GM18907 (cell line): ENCODE measurements around the gene PAIP2.
"Not testable (repeated sequence)": the region's sequence is repeated elsewhere in the genome, so short reads cannot be mapped to it uniquely, and the experiment has no call there.

Source experiments
- ATAC-seq: cut with Tn5 transposase; IDR thresholded peaks from one replicate; pipeline ENCODE4 v1.9.1; 2021; ENCODE audit warnings: mild to moderate bottlenecking, moderate library complexity; ENCODE audit not compliant: unreplicated experiment

PAIP2 gene

DNA sequence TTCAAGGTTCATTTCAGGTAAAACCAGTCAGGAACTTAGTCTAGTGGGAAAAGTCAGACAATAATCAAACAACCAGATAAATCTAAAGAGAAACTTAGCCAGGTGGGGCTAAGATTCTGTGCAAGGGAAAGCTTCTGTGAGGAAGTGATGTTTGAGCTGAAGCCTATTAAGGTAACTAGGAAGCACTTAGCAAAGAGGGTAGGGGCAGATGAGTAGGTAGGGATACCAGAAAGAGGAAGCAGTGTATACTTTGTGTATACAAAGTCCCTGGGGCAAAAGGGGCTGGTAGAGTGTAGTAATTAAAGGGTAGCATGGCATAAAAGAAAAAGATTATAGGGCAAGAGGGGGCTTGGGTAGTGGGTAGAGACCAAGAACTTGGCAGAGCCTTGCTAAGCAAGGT, 65.9 kb downstream of the PAIP2 start:
- no peak for ATAC-seq

DNA sequence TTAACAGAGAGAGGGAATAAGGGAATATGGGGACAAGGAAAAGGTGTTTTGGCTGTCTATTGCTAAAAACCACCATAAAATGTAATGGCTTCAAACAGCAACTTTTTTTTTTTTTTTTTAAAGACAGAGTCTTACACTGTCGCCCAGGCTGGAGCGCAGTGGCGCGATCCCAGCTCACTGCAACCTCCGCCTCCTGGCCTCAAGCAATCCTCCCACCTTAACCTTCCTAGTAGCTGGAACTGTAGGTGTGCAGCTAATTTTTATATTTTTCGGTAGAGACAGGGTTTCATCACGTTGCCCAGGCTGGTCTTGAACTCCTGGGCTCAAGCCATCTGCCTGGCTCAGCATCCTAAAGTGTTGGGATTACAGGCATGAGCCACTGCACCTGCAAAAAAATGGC, 66.5 kb downstream of the PAIP2 start:
- ATAC-seq, result no peak

GRCh38 chr5:139409116-139409515, 67.5 kb downstream of the PAIP2 start:
- not testable (repeated sequence) for ATAC-seq

GRCh38 chr5:139410121-139410992, 68.7 kb downstream of the PAIP2 start:
- no peak for ATAC-seq

- no peak for ATAC-seq
These were observed 69.6 kb downstream of the PAIP2 start for GRCh38 chr5:139410993-139411828.

- ATAC-seq, result no peak
These were observed 71.5 kb downstream of the PAIP2 start for GRCh38 chr5:139413153-139413552.

GRCh38 chr5:139413963-139414362, 72.3 kb downstream of the PAIP2 start:
- ATAC-seq, result no peak

GRCh38 chr5:139414581-139415130, 73.0 kb downstream of the PAIP2 start:
- no peak for ATAC-seq

DNA sequence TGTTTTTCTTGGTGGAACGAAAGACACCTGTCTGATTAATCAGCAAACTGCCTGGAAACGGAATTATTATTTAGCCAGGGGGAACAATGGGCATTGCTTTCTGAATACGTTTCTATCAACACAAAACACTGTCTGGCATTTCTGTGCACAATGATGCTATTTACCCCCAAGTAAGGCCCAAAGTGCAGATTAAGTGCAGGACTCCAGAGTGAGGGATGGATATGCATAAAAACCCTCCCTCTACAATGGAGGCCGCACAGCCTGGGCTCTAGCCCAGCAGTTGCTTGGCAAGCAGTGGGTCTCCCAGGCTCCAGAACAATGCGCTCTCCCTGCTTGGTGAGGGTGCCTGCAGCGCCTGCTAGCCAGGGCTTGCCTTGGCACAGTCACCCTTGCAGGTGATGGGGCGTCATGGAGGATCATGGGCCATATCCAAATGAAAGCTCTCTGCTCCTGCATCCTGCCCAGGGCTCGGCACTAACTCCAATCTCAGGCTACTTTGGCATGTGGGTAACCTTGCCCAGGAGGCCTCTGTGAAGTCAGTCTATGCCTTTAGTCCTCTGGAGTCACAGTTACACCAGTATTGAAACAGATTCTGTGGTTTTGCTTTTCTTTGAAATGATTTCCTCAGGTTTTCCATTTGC, 73.7 kb downstream of the PAIP2 start:
- ATAC-seq, result no peak

DNA sequence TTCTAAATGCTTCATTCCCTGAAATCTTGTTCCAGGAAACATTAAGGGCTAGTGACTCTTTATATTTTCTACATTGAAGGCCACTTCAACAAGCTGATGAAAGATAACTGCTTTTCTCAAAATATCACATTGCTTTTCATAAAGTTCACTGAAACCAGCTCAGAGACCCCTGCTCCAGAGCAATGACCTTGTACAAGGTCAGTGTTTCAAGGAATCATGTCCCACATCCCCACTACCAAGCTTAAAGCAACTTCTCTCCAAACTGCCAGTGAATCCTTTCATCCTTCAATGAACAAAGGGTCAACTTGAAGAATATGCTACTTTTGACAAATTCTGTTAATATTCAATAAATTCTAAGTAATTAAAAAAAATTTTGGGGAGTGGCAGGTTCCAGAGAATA, 74.2 kb downstream of the PAIP2 start:
- no peak for ATAC-seq

GRCh38 chr5:139416651-139417050, 75.0 kb downstream of the PAIP2 start:
- ATAC-seq, result no peak

DNA sequence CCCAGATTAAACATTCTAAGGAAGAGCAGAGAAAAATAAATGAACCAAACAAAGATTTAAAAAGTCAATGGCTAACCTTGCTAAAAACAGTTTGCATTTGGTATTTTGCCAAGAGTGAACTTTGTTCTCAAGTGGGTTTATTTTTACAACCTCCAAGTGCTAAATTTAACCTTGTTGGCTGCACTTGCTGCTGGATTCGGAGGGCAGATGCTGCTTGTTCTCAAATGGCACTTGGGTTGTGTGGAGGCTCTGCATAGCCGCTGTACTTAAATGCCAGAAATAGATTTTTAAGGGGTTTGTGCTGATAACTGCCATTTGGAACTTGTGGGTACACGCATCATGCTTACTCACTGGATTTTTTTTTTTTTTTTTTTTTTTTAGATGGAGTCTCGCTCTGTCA, 75.6 kb downstream of the PAIP2 start:
- ATAC-seq, result no peak

DNA sequence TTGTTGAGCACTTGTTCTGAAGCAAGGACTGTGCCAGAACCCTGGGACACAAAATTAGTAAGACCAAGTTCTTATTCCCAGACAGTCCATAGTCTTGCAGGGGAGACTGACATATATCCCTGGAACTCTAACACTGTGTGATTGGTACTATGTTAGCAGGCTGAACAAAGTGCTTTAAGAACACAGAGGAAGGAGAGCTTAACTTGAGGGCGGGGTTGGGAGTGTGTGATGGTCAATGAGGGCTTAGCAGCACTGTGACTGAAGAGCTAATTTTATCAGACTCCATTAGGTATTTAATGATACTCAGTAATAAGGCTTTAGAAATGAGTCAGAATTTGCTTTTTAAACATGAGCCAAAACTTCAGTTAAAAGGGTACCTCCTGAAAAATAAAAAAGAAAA, 77.1 kb downstream of the PAIP2 start:
- ATAC-seq, result no peak
